ENCODE results near the gene KRT7. TPM values are rescaled to one million over a fixed set of nuclear protein-coding genes. Genes with fewer than 3 reads are reported as not detected.

The KRT7 gene
- polyA plus RNA-seq, 1 of the 3 experiments (the other 2 are of a cell fraction): 5.4 TPM

- 90% methylated on average over 18 of the region's 18 CpGs for WGBS (ENCODE audit: low lambda C conversion rate)
Observed at GRCh38 chr12:52208424-52209165, 24.4 kb upstream of the KRT7 start.

More at GRCh38 chr12:52208424-52209165, 24.4 kb upstream of the KRT7 start:
- H3K27ac ChIP-seq (ENCODE audit: low read depth in 2 of 2, low read length in 1 of 2): peak overlapping the region in 1 of 2 experiments; percentile 34; a peak in 1 of 4 replicates
- H3K9me2 ChIP-seq: no peaks in the 10 kb centered on the region
- H3K4me2 ChIP-seq: no peak overlapping the region
- ChIA-PET CTCF (interaction anchor here (1.2 to 5.9 kb wide), 5 partner anchors 29 to 671 kb away, joined by 3 to 19 read pairs (median 12); no protein-coding TSS in a partner anchor), POLR2A (no interaction called here)
- peaks cover 19 to 66% of the 10 kb centered on the region in 2 experiments; a peak in 3 of 4 replicates for H3K4me1 ChIP-seq (ENCODE audit: control insufficient read depth in 1 of 2, insufficient read depth in 2 of 2, low read depth in 1 of 2, low read length in 1 of 2)
- no peak overlapping the region for H3K9ac ChIP-seq
- H3F3A ChIP-seq (replicated peaks; ENCODE audit: insufficient read depth): peaks cover 19% of the 10 kb centered on the region
- H2AFZ ChIP-seq (ENCODE audit: low read depth): no peak overlapping the region
- no peaks in the 10 kb centered on the region for H3K9me3 ChIP-seq
- no peak overlapping the region for H3K4me3 ChIP-seq (ENCODE audit: low read depth in 2 of 2, low read length in 1 of 2)
- DNase-seq: no peak
- no peaks in the 10 kb centered on the region for H3K36me3 ChIP-seq (replicated peaks in 1 of 2; ENCODE audit: control insufficient read depth in 1 of 2, insufficient read depth in 2 of 2, low read length in 1 of 2)
- H4K20me1 ChIP-seq (ENCODE audit: insufficient read depth): no peaks in the 10 kb centered on the region
- TF ChIP-seq NFIC (IDR thresholded peaks at IDR 0.05; ENCODE audit: borderline replicate concordance): no peak
- no peak for TF ChIP-seq TAF1 (IDR thresholded peaks at IDR 0.05; ENCODE audit: borderline replicate concordance, low read depth, low read length)
- TF ChIP-seq TEAD4 (IDR thresholded peaks at IDR 0.05; ENCODE audit: borderline replicate concordance, insufficient read depth): no peak
- no peak for TF ChIP-seq MEF2A (IDR thresholded peaks at IDR 0.05; ENCODE audit: borderline replicate concordance, low read depth)
- TF ChIP-seq GABPA (IDR thresholded peaks at IDR 0.05; ENCODE audit: low read depth): no peak
- TF ChIP-seq ZBTB33 (IDR thresholded peaks at IDR 0.05; ENCODE audit: borderline replicate concordance, low read depth): no peak
- TF ChIP-seq USF1 (IDR thresholded peaks at IDR 0.05; ENCODE audit: borderline replicate concordance, low read depth): no peak
- no peak for TF ChIP-seq PBX3 (IDR thresholded peaks at IDR 0.05)
- no peak for TF ChIP-seq EP300 (IDR thresholded peaks at IDR 0.05; ENCODE audit: borderline replicate concordance in 1 of 2, low read depth in 1 of 2, low read length in 1 of 2)
- TF ChIP-seq YY1 (IDR thresholded peaks at IDR 0.05; ENCODE audit: low read depth): no peak
- no peak for TF ChIP-seq FOXJ3 (CRISPR knock-in tag; IDR thresholded peaks at IDR 0.05)
- no peak for TF ChIP-seq SMC3 (IDR thresholded peaks at IDR 0.05; ENCODE audit: low read depth, low read length)
- TF ChIP-seq RXRA (IDR thresholded peaks at IDR 0.05; ENCODE audit: borderline replicate concordance, low read depth): no peak
- no peak for TF ChIP-seq TCF12 (IDR thresholded peaks at IDR 0.05)
- no peak for TF ChIP-seq FOSL2 (IDR thresholded peaks at IDR 0.05; ENCODE audit: borderline replicate concordance, low read depth)
- no peak for TF ChIP-seq ELF1 (IDR thresholded peaks at IDR 0.05)
- TF ChIP-seq JUND (IDR thresholded peaks at IDR 0.05): no peak
- TF ChIP-seq MXI1 (IDR thresholded peaks at IDR 0.05; ENCODE audit: low read depth, low read length): no peak
- no peak for TF ChIP-seq SIN3A (IDR thresholded peaks at IDR 0.05; ENCODE audit: borderline replicate concordance, low read depth, low read length)
- TF ChIP-seq GATA2 (CRISPR knock-in tag; IDR thresholded peaks at IDR 0.05): no peak
- H3K27me3 ChIP-seq (ENCODE audit: insufficient read depth): no peaks in the 10 kb centered on the region
- H3K79me2 ChIP-seq (ENCODE audit: insufficient read depth): no peaks in the 10 kb centered on the region

Measured in SK-N-SH (cell line).